ENCODE measurements around the gene MRPS21. TPM values are rescaled to one million over a fixed set of nuclear protein-coding genes. Genes with fewer than 3 reads are reported as not detected.

Gene MRPS21
- total and polyA plus RNA-seq, 2 of the 8 experiments (the other 6 are each of a cell fraction or from before 2014, with no cell fraction given) = 81.9 to 99.8 TPM

DNA sequence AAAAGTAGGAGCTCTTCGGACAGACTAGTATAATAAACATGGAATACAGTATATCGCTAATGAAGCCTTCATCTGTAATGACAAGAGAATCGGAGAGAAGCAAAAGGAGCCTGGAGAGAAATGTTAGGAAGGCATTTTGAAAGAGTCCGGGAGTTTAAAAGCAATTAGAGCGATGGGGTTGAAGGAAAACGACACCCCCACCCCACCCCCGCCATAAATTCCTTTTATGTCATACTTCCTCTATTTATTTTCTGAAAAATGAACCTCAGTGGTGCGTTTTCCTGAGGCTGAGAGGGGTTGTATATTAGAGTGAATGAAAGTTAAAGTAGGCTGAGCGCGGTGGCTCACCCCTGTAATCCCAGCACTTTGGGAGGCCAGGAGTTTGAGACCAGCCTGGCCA is 24.2 kb upstream of the MRPS21 start:
- no peak overlapping the region for H2BK15ac ChIP-seq (ENCODE audit: low read length)
- no peak for TF ChIP-seq KDM4A (IDR thresholded peaks at IDR 0.05; ENCODE audit: low read depth, low read length, severe bottlenecking)
- TF ChIP-seq CREB1 (IDR thresholded peaks at IDR 0.05) = no peak
- no peak for TF ChIP-seq POLR2A (IDR thresholded peaks at IDR 0.05; ENCODE audit: control extremely low read depth in 1 of 2, low read depth in 2 of 2, low read length in 2 of 2)
- no peak for TF ChIP-seq SIN3A (conservative IDR thresholded peaks at IDR 0.05 in 1 of 2, IDR thresholded peaks at IDR 0.05 in 1 of 2; ENCODE audit: low read depth in 1 of 2, low read length in 2 of 2)

More for the DNA sequence above, 24.2 kb upstream of the MRPS21 start:
- Histone ChIP-seq H4K5ac (ENCODE audit: insufficient read length, low read depth, low read length) (peak overlapping the region; percentile 27), H3K4ac (replicated peaks; ENCODE audit: insufficient read length, low read depth, low read length) (no peak overlapping the region), H3K56ac (replicated peaks; ENCODE audit: insufficient read length, low read depth, low read length) (no peak overlapping the region), H2BK5ac (ENCODE audit: low read depth, low read length) (peak overlapping the region; percentile 44), H3K27ac (ENCODE audit: low read depth, low read length) (peak overlapping the region; percentile 54), H4K91ac (replicated peaks; ENCODE audit: insufficient read length, low read length) (no peak overlapping the region), H3K4me1 (replicated peaks in 1 of 4; ENCODE audit: control insufficient read depth in 3 of 4, insufficient read depth in 4 of 4, low read length in 3 of 4) (peaks cover 8 to 13% (median 10%) of the 10 kb centered on the region in 4 experiments; a peak in 6 of 7 replicates), H3K9me3 (ENCODE audit: insufficient read depth in 2 of 2, low read depth in 1 of 2, low read length in 1 of 2) (no peaks in the 10 kb centered on the region), H3K4me3 (ENCODE audit: extremely low read depth in 1 of 4, insufficient read depth in 2 of 4, low read depth in 3 of 4, low read length in 4 of 4) (peak overlapping the region; percentile 47 to 94 (median 67)), H3K18ac (ENCODE audit: extremely low read depth, low read length) (0 out of 2 replicates have a peak overlapping the region, but pooled peaks have one; percentile 51), H3K14ac (ENCODE audit: insufficient read length) (no peak overlapping the region), H3K79me1 (ENCODE audit: low read depth, low read length) (peaks cover 11% of the 10 kb centered on the region; the same call in 1 of the 2 replicates), H3K23ac (ENCODE audit: insufficient read length) (no peak overlapping the region), H3K9ac (replicated peaks in 1 of 4; ENCODE audit: extremely low read depth in 1 of 4, low read depth in 3 of 4, low read length in 3 of 4) (peak overlapping the region in 3 of 4 experiments; percentile 36 to 51 (median 44); a peak in 5 of 7 replicates), H2BK20ac (ENCODE audit: low read length) (no peak overlapping the region), H4K20me1 (replicated peaks in 1 of 2; ENCODE audit: control insufficient read depth in 1 of 2, insufficient read depth in 2 of 2, low read length in 2 of 2) (peaks cover 3 to 4% of the 10 kb centered on the region in 2 experiments), H2BK12ac (ENCODE audit: low read depth, low read length) (peak overlapping the region; percentile 61; the same call in 1 of the 2 replicates), H2BK120ac (replicated peaks; ENCODE audit: low read depth, low read length) (no peak overlapping the region), H2AK5ac (ENCODE audit: low read depth, low read length) (0 out of 2 replicates have a peak overlapping the region, but pooled peaks have one; percentile 46), H3K27me3 (replicated peaks in 1 of 4; ENCODE audit: control insufficient read depth in 3 of 4, extremely low read depth in 1 of 4, insufficient read depth in 3 of 4, low read length in 3 of 4) (no peaks in the 10 kb centered on the region), H2AFZ (ENCODE audit: low read length) (no peak overlapping the region), H3K23me2 (ENCODE audit: low read depth, low read length) (peaks cover 10% of the 10 kb centered on the region), H3K4me2 (ENCODE audit: insufficient read depth in 1 of 2, low read depth in 2 of 2, low read length in 2 of 2) (peak overlapping the region; percentile 95 to 100), H3K79me2 (ENCODE audit: control insufficient read depth in 1 of 2, insufficient read depth in 2 of 2, low read length in 2 of 2) (peaks cover 8 to 20% of the 10 kb centered on the region in 2 experiments; a peak in 3 of 4 replicates), H4K8ac (ENCODE audit: extremely low read depth, insufficient read depth, low read length) (no peak overlapping the region), H3K36me3 (ENCODE audit: control insufficient read depth in 2 of 4, insufficient read depth in 4 of 4, low read length in 3 of 4) (peaks cover 12 to 30% (median 23%) of the 10 kb centered on the region in 4 experiments)
- WGBS, 2 experiments (ENCODE audit: extremely low coverage in 1 of 2, insufficient coverage in 1 of 2, insufficient read length in 1 of 2, insufficient replicate concordance in 2 of 2, low coverage in 1 of 2, low lambda C conversion rate in 2 of 2, missing lambda C conversion rate in 1 of 2) = 34% methylated on average over 10 of the region's 10 CpGs; no CpG with 5 or more reads in 1 of the 2 experiments
- DNase-seq (ENCODE audit: low read depth in 1 of 2, low spot score in 2 of 2) (no peak), FAIRE-seq (no peak)
- POLR2A ChIA-PET (ENCODE audit: partially characterized antibody) = interaction anchor here (0.6 to 25.2 kb wide), 15 partner anchors 11 to 247 kb away, joined by 3 to 535 read pairs (median 4); partner anchors contain the start of genes ANP32E, CA14, CIART and RPRD2
- CTCF ChIA-PET (ENCODE audit: partially characterized antibody) = interaction anchor here (1.1 to 16.5 kb wide), 3 partner anchors 12 to 30 kb away, joined by 4 to 326 read pairs (median 43); partner anchors contain the start of genes CA14 and CIART

Measured in H1 (cell line).